Right cardiac atrium (tissue), 5 donors: ENCODE results near the gene GALM. TPM values are rescaled to one million over a fixed set of nuclear protein-coding genes. Genes with fewer than 3 reads are reported as not detected.
"Not testable (repeated sequence)": the region's sequence is repeated elsewhere in the genome, so short reads cannot be mapped to it uniquely, and the experiment has no call there.

Experiments used
- ATAC-seq, 2 donors: fragments of 200-7000 bp; cut with Tn5 transposase; one replicate each; pipeline versions ENCODE4 v1.8.0 to v1.9.1; 2020; ENCODE audit warnings: moderate library complexity in 2 of 2, mild to moderate bottlenecking in 1 of 2
- DNase-seq, 3 donors: peaks; one replicate each; pipeline ENCODE4 v3.0.0-alpha.2; 2020
- H3K27ac ChIP-seq: one replicate; pipeline ENCODE4 v1.5.1; 2013; ENCODE audit warnings: mild to moderate bottlenecking, low read length, control low read depth, moderate library complexity
- H3K27me3 ChIP-seq: one replicate; pipeline ENCODE4 v1.6.1; 2013; ENCODE audit not compliant: control insufficient read depth, insufficient read depth
- H3K4me1 ChIP-seq: one replicate; pipeline ENCODE4 v1.6.1; 2013; ENCODE audit warnings: low read length; ENCODE audit not compliant: control insufficient read depth, insufficient read depth
- H3K4me3 ChIP-seq: one replicate; pipeline ENCODE4 v1.5.1; 2013; ENCODE audit warnings: low read length, control low read depth
- H3K9me3 ChIP-seq: one replicate; pipeline ENCODE4 v1.6.1; 2013; ENCODE audit warnings: low read length; ENCODE audit not compliant: control insufficient read depth
- WGBS: extraction: QIAGEN DNeasy Blood & Tissue Kit; methylation state at CpG from one replicate; pipeline ENCODE4 v1.1.7; 2013; 5-methylcytosine and 5-hydroxymethylcytosine counted together
- intact Hi-C, 4 donors: fragments of 100-400 bp; cut with DNase I; formaldehyde crosslinking; loops; one replicate each; pipeline versions ENCODE4 v1.11.0 to v1.14.0; 2022 to 2023
- polyA plus RNA-seq: library from polyadenylated mRNA; stranded (reverse); fragments of 200-250 nt; gene quantifications from one replicate; pipeline ENCODE4 v1.2.3, GENCODE V29; 2013
- total RNA-seq, 4 donors: library from RNA; stranded (reverse); fragmentation: NEBNext Ultra II Directional; extraction: Animal tissue kit (Norgen Biotek cat#: 25700); gene quantifications; one replicate each; pipeline ENCODE4 v1.2.1, GENCODE V29; 2021
- donor health status: healthy with polysubstance abuse.
- donor health status: DM: no; HTN: yes; CAD: no.
- donor health status: DM: no; HTN: no; CAD: no.
- donor health status: DM: no; HTN: yes; CAD: no; lungs with severe emphysema.
- donor health status: DM: yes; HTN: yes; CAD: no.

Gene GALM
- total and polyA plus RNA-seq, 5 donors = 11.4 to 23.0 (median 19.6) TPM

GRCh38 chr2:38702413-38702812 is 36.5 kb downstream of the GALM start:
- WGBS = 51% methylated on average over 1 of the region's 1 CpG
- no peak for DNase-seq
- H3K27me3 ChIP-seq = no peaks in the 10 kb centered on the region
- H3K27ac ChIP-seq = no peak overlapping the region
- no peaks in the 10 kb centered on the region for H3K9me3 ChIP-seq
- ATAC-seq = no peak
- intact Hi-C loops = no loop called here
- no peaks in the 10 kb centered on the region for H3K4me1 ChIP-seq
- no peak overlapping the region for H3K4me3 ChIP-seq

GRCh38 chr2:38703336-38703735 is 37.4 kb downstream of the GALM start:
- DNase-seq, intact Hi-C loops, H3K4me3 ChIP-seq, ATAC-seq, H3K27ac ChIP-seq, H3K4me1 ChIP-seq, H3K27me3 ChIP-seq, H3K9me3 ChIP-seq: not testable (repeated sequence)
- WGBS = 98% methylated on average over 5 of the region's 5 CpGs

- WGBS = 83% methylated on average over 2 of the region's 2 CpGs
- intact Hi-C loops = no loop called here
- DNase-seq (no peak), ATAC-seq (no peak)
- Histone ChIP-seq H3K27ac (no peak overlapping the region), H3K27me3 (no peaks in the 10 kb centered on the region), H3K4me3 (no peak overlapping the region), H3K4me1 (no peaks in the 10 kb centered on the region), H3K9me3 (no peaks in the 10 kb centered on the region)
Measured at GRCh38 chr2:38704664-38705063, 38.8 kb downstream of the GALM start.

- Histone ChIP-seq H3K4me3 (no peak overlapping the region), H3K27ac (no peak overlapping the region), H3K9me3 (no peaks in the 10 kb centered on the region), H3K4me1 (no peaks in the 10 kb centered on the region), H3K27me3 (no peaks in the 10 kb centered on the region)
- no peak for DNase-seq
- ATAC-seq = no peak
- WGBS = 83% methylated on average over 6 of the region's 6 CpGs
- intact Hi-C loops = no loop called here
Measured at GRCh38 chr2:38706846-38707345, 41.0 kb downstream of the GALM start.

GRCh38 chr2:38708491-38708890 is 42.6 kb downstream of the GALM start:
- H3K27me3 ChIP-seq, H3K9me3 ChIP-seq, DNase-seq, H3K27ac ChIP-seq, intact Hi-C loops, ATAC-seq, H3K4me1 ChIP-seq, H3K4me3 ChIP-seq: not testable (repeated sequence)
- WGBS = 97% methylated on average over 9 of the region's 9 CpGs

GRCh38 chr2:38708900-38709566 is 43.1 kb downstream of the GALM start:
- H3K27ac ChIP-seq = no peak overlapping the region
- no peaks in the 10 kb centered on the region for H3K9me3 ChIP-seq
- DNase-seq (no peak), ATAC-seq (no peak)
- H3K4me3 ChIP-seq = no peak overlapping the region
- H3K4me1 ChIP-seq = no peaks in the 10 kb centered on the region
- 88% methylated on average over 12 of the region's 12 CpGs for WGBS
- intact Hi-C loops = no loop called here
- no peaks in the 10 kb centered on the region for H3K27me3 ChIP-seq

- Histone ChIP-seq H3K4me1 (no peaks in the 10 kb centered on the region), H3K9me3 (no peaks in the 10 kb centered on the region), H3K27me3 (no peaks in the 10 kb centered on the region), H3K4me3 (no peak overlapping the region), H3K27ac (no peak overlapping the region)
- WGBS = 64% methylated on average over 5 of the region's 5 CpGs
- no peak for ATAC-seq
- intact Hi-C loops = no loop called here
- DNase-seq = no peak
Measured at GRCh38 chr2:38709567-38710194, 43.8 kb downstream of the GALM start.

- intact Hi-C loops = no loop called here
- no peak for DNase-seq
- Histone ChIP-seq H3K27me3 (no peaks in the 10 kb centered on the region), H3K9me3 (no peaks in the 10 kb centered on the region), H3K4me1 (no peaks in the 10 kb centered on the region), H3K4me3 (no peak overlapping the region), H3K27ac (no peak overlapping the region)
- ATAC-seq = no peak
Measured at GRCh38 chr2:38711558-38711957, 45.6 kb downstream of the GALM start.

- no peak for ATAC-seq
- H3K4me3 ChIP-seq = no peak overlapping the region
- WGBS = 92% methylated on average over 7 of the region's 7 CpGs
- no peaks in the 10 kb centered on the region for H3K27me3 ChIP-seq
- no peak for DNase-seq
- no peak overlapping the region for H3K27ac ChIP-seq
- no peaks in the 10 kb centered on the region for H3K4me1 ChIP-seq
- intact Hi-C loops = no loop called here
- H3K9me3 ChIP-seq = no peaks in the 10 kb centered on the region
Measured at GRCh38 chr2:38712413-38712812, 46.5 kb downstream of the GALM start.

- Histone ChIP-seq H3K9me3 (no peaks in the 10 kb centered on the region), H3K4me3 (no peak overlapping the region), H3K27ac (no peak overlapping the region), H3K4me1 (no peaks in the 10 kb centered on the region), H3K27me3 (no peaks in the 10 kb centered on the region)
- intact Hi-C loops = no loop called here
- DNase-seq = no peak
- WGBS = 72% methylated on average over 4 of the region's 4 CpGs
- ATAC-seq = no peak
Measured at GRCh38 chr2:38712871-38713270, 47.0 kb downstream of the GALM start.

GRCh38 chr2:38713338-38713737 is 47.4 kb downstream of the GALM start:
- intact Hi-C loops = no loop called here

More at GRCh38 chr2:38713338-38713737, 47.4 kb downstream of the GALM start:
- H3K4me3 ChIP-seq = no peak overlapping the region
- H3K4me1 ChIP-seq = no peaks in the 10 kb centered on the region
- H3K27ac ChIP-seq = no peak overlapping the region
- ATAC-seq (peak in 1 of 2 donors; percentile 14), DNase-seq (no peak)
- H3K9me3 ChIP-seq = no peaks in the 10 kb centered on the region
- no peaks in the 10 kb centered on the region for H3K27me3 ChIP-seq
- WGBS = 66% methylated on average over 3 of the region's 3 CpGs
